Prostate gland (tissue), 2 donors: ENCODE results near the gene PPP5C.

Experiments used
- CTCF ChIP-seq, 4 experiments: fragments of 200-600 bp in 2 of 4; fragments of 450-650 bp in 2 of 4; sonication (generic) in 2 of 4; IDR thresholded peaks; 1 replicate in 3 of 4; 2 replicates in 1 of 4; pipeline ENCODE4 v1.5.1; 2016 to 2019; ENCODE audit warnings: antibody characterized with exemption in 4 of 4, mild to moderate bottlenecking in 2 of 4, moderate library complexity in 2 of 4
- POLR2A ChIP-seq: fragments of 450-650 bp; IDR thresholded peaks from one replicate; pipeline ENCODE4 v1.6.1; 2016; ENCODE audit warnings: antibody characterized with exemption, mild to moderate bottlenecking

GRCh38 chr19:46376241-46377153 is 29.6 kb downstream of the PPP5C start:
- TF ChIP-seq POLR2A: no peak
- TF ChIP-seq CTCF (IDR thresholded peaks at IDR 0.05): no peak
